K562 (cell line): ENCODE results near the gene P2RY11. TPM values are rescaled to one million over a fixed set of nuclear protein-coding genes. Genes with fewer than 3 reads are reported as not detected.

ENCODE experiments used
- ATAC-seq: fragments of 200-7000 bp; cut with Tn5 transposase; 3 replicates; pipeline ENCODE4 v1.9.1; 2020; ENCODE audit warnings: moderate library complexity
- BruUV-seq: library from RNA; stranded (reverse); fragments of 400-500 nt; replicated peaks from 2 replicates; lab custom pipeline; 2021; lab: Mats Ljungman, UMichigan
- CTCF ChIA-PET: fragments of 300-600 bp; formaldehyde crosslinking; extraction: SDS; loops from one replicate; lab custom pipeline; 2021; ENCODE audit warnings: low intra/inter-chr PET ratio; lab: Yijun Ruan, JAX
- POLR2A ChIA-PET: fragments of 300-600, 350-650 bp; sonication (Branson Sonifier 250); formaldehyde crosslinking; extraction: SDS; loops from one replicate; lab custom pipeline; 2021; ENCODE audit warnings: antibody characterized with exemption, inconsistent platforms; lab: Yijun Ruan, JAX
- DNase-seq, 4 experiments: peaks; one replicate each; pipeline versions ENCODE4 v3.0.0 to v3.0.0-alpha.2; 2011 to 2018; ENCODE audit warnings: low spot score in 3 of 4, mixed read lengths in 3 of 4; ENCODE audit errors: extremely low read depth in 1 of 4
- FAIRE-seq: peaks from 2 replicates; lab custom pipeline; 2011; peaks lifted over from hg19 to GRCh38; lab: Jason Lieb, UNC
- H2AFZ ChIP-seq: 2 replicates; pipeline ENCODE4 v1.6.0; 2011; ENCODE audit warnings: low read depth, low read length, control low read depth, inconsistent platforms
- H3K27ac ChIP-seq: fragments of 200-600 bp; 3 replicates; pipeline ENCODE4 v1.8.0; 2011; ENCODE audit warnings: low read depth, mild to moderate bottlenecking, control low read depth, inconsistent platforms, low read length, moderate library complexity, mixed read lengths; ENCODE audit errors: extremely low read depth
- H3K27me3 ChIP-seq, 2 experiments: fragments of 300-600 bp in 1 of 2; 2 replicates in 1 of 2; 3 replicates in 1 of 2; pipeline versions ENCODE4 v1.6.0 to v1.8.0; 2011; ENCODE audit warnings: inconsistent platforms in 2 of 2, low read length in 2 of 2, mild to moderate bottlenecking in 1 of 2, mixed read lengths in 1 of 2, moderate library complexity in 1 of 2; ENCODE audit not compliant: control insufficient read depth in 2 of 2, insufficient read depth in 2 of 2
- H3K36me3 ChIP-seq: fragments of 300-600 bp; 3 replicates; pipeline ENCODE4 v1.8.0; 2011; ENCODE audit warnings: mild to moderate bottlenecking, low read length, inconsistent platforms; ENCODE audit not compliant: control insufficient read depth, insufficient read depth
- H3K4me1 ChIP-seq, 2 experiments: fragments of 200-600 bp in 1 of 2; replicated peaks in 1 of 2; 2 replicates in 1 of 2; 3 replicates in 1 of 2; pipeline versions ENCODE4 v1.5.1 to v1.8.0; 2011; ENCODE audit warnings: inconsistent platforms in 2 of 2, low read length in 2 of 2, mild to moderate bottlenecking in 1 of 2, mixed read lengths in 1 of 2, moderate library complexity in 1 of 2; ENCODE audit not compliant: control insufficient read depth in 2 of 2, insufficient read depth in 2 of 2
- H3K4me2 ChIP-seq: 2 replicates; pipeline ENCODE4 v1.6.1; 2011; ENCODE audit warnings: low read length, control low read depth, inconsistent platforms, mixed read lengths; ENCODE audit not compliant: insufficient read depth
- H3K4me3 ChIP-seq: fragments of 200-600 bp; sonication (generic), shearing (Covaris generic); 2 replicates; pipeline ENCODE4 v1.5.1; 2016; ENCODE audit warnings: control low read depth, inconsistent platforms
- H3K79me2 ChIP-seq: fragments of 200-600 bp; 3 replicates; pipeline ENCODE4 v1.8.0; 2011; ENCODE audit warnings: low read length, inconsistent platforms; ENCODE audit not compliant: control insufficient read depth, insufficient read depth
- H3K9ac ChIP-seq, 2 experiments: 2 replicates each; pipeline versions ENCODE4 v1.6.0 to v1.6.1; 2011; ENCODE audit warnings: low read depth in 2 of 2, low read length in 2 of 2, control low read depth in 1 of 2, inconsistent platforms in 1 of 2, mild to moderate bottlenecking in 1 of 2, mixed read lengths in 1 of 2; ENCODE audit not compliant: insufficient read depth in 1 of 2
- H3K9me1 ChIP-seq: one replicate; pipeline ENCODE4 v1.6.0; 2011; ENCODE audit warnings: inconsistent platforms, mild to moderate bottlenecking, low read length, moderate library complexity; ENCODE audit not compliant: control insufficient read depth, insufficient read depth
- H3K9me3 ChIP-seq: replicated peaks from 2 replicates; pipeline ENCODE4 v1.5.1; 2011; ENCODE audit warnings: low read depth, low read length, inconsistent platforms; ENCODE audit not compliant: control insufficient read depth, insufficient read depth
- H4K20me1 ChIP-seq: replicated peaks from 2 replicates; pipeline ENCODE4 v1.6.1; 2011; ENCODE audit warnings: low read length, inconsistent platforms, mixed read lengths; ENCODE audit not compliant: control insufficient read depth, insufficient read depth
- CSDE1 ChIP-seq, 2 experiments: fragments of 450-650 bp; IDR thresholded peaks; 2 replicates each; pipeline ENCODE4 v1.6.1; 2016; ENCODE audit warnings: mild to moderate bottlenecking in 1 of 2
- FOXP1 ChIP-seq: sonication (generic); formaldehyde crosslinking; IDR thresholded peaks from 2 replicates; pipeline ENCODE4 v1.8.0; 2022; ENCODE audit warnings: mild to moderate bottlenecking, missing genetic modification reagents
- JUND ChIP-seq, 2 experiments: IDR thresholded peaks; 2 replicates in 1 of 2; 3 replicates in 1 of 2; pipeline ENCODE4 v1.6.1; 2011; ENCODE audit warnings: borderline replicate concordance in 2 of 2, low read depth in 2 of 2, low read length in 2 of 2, improper control_type of control experiment in 1 of 2, missing biosample characterization in 1 of 2, missing genetic modification characterization in 1 of 2, missing genetic modification reagents in 1 of 2
- MTF1 ChIP-seq: fragments of 250-450 bp; sonication (Bioruptor Pico); IDR thresholded peaks from 2 replicates; pipeline ENCODE4 v1.9.0; 2021; ENCODE audit warnings: moderate library complexity, mild to moderate bottlenecking, inconsistent platforms, borderline replicate concordance
- POLR2G ChIP-seq: fragments of 200-400 bp; formaldehyde crosslinking; IDR thresholded peaks from 2 replicates; pipeline ENCODE4 v1.6.1; 2017; ENCODE audit warnings: low read depth, mild to moderate bottlenecking, antibody characterized with exemption, low read length, moderate library complexity
- SAP30 ChIP-seq: fragments of 200-600 bp; sonication (generic); IDR thresholded peaks from 2 replicates; pipeline ENCODE4 v1.6.1; 2012; ENCODE audit warnings: borderline replicate concordance, low read depth, mild to moderate bottlenecking, moderate library complexity, low read length, control low read depth, inconsistent platforms; ENCODE audit not compliant: insufficient read depth, poor library complexity, severe bottlenecking
- SIN3B ChIP-seq: fragments of 450-650 bp; IDR thresholded peaks from 2 replicates; pipeline ENCODE4 v1.6.1; 2017; ENCODE audit warnings: low read depth, mild to moderate bottlenecking, moderate library complexity
- SMAD4 ChIP-seq: fragments of 250-450 bp; sonication (Bioruptor Pico); conservative IDR thresholded peaks from 2 replicates; pipeline ENCODE4 v1.8.0; 2021; ENCODE audit warnings: inconsistent platforms, mild to moderate bottlenecking, moderate library complexity
- TCF7 ChIP-seq: sonication (generic); IDR thresholded peaks from 2 replicates; pipeline ENCODE4 v1.6.1; 2016; ENCODE audit warnings: antibody characterized with exemption, borderline replicate concordance
- ZBTB7A ChIP-seq: IDR thresholded peaks from 2 replicates; pipeline ENCODE4 v1.6.1; 2011; ENCODE audit warnings: low read depth, mild to moderate bottlenecking, low read length, moderate library complexity, borderline replicate concordance; ENCODE audit not compliant: control insufficient read depth
- ZNF121 ChIP-seq: sonication (generic); formaldehyde crosslinking; conservative IDR thresholded peaks from 2 replicates; pipeline ENCODE4 v1.8.0; 2022; ENCODE audit warnings: missing genetic modification reagents
- ZNF124 ChIP-seq: sonication (generic); formaldehyde crosslinking; IDR thresholded peaks from 2 replicates; pipeline ENCODE4 v1.8.1; 2022; ENCODE audit warnings: missing genetic modification reagents
- ZNF384 ChIP-seq: IDR thresholded peaks from 2 replicates; pipeline ENCODE4 v1.6.1; 2012; ENCODE audit warnings: low read depth, low read length, improper control_type of control experiment
- WGBS: fragments of 100-300 bp; shearing (Covaris generic); methylation state at CpG from one replicate; pipeline ENCODE4 v1.1.6; 2016; ENCODE audit warnings: low coverage, mixed read lengths; ENCODE audit not compliant: insufficient coverage; ENCODE audit errors: missing lambda C conversion rate; 5-methylcytosine and 5-hydroxymethylcytosine counted together
- in situ Hi-C: fragments of 300-500 bp; cut with MboI; formaldehyde crosslinking; loops from 4 replicates; pipeline ENCODE4 v1.15.0; 2018; ENCODE audit warnings: inconsistent platforms, mixed read lengths
- intact Hi-C: fragments of 100-400 bp; cut with micrococcal nuclease; formaldehyde crosslinking; loops from 2 replicates; pipeline ENCODE4 v1.14.2; 2022
- polyA plus RNA-seq, 8 experiments: library from polyadenylated mRNA; depleted of rRNA in 4 of 8; stranded (reverse) in 5 of 8; unstranded in 3 of 8; fragments of >200 nt; fragmentation: Nextera tagmentation in 2 of 8; fragmentation: Illumina TruSeq in 1 of 8; extraction: Ambion mirVana in 2 of 8; extraction: Trizol in 1 of 8; gene quantifications; 2 replicates each; pipeline versions ENCODE4 v1.2.1 to v1.2.3, GENCODE V29; 2011 to 2014; ENCODE audit warnings: inconsistent platforms in 1 of 8, missing spikeins in 1 of 8
- total RNA-seq, 7 experiments: library from RNA; depleted of rRNA in 6 of 7; stranded (reverse); fragments of >200 nt in 6 of 7; fragmentation: Illumina TruSeq in 2 of 7; extraction: Trizol in 2 of 7; gene quantifications; 2 replicates each; pipeline versions ENCODE4 v1.2.1 to v1.2.3, GENCODE V29; 2011 to 2021; ENCODE audit warnings: low replicate concordance in 1 of 7
- TF ChIP-seq, protein P1 (sequence below): fragments of 450-650 bp; IDR thresholded peaks from 2 replicates; pipeline ENCODE4 v1.6.1; 2017; ENCODE audit warnings: mild to moderate bottlenecking, moderate library complexity
- TF ChIP-seq, protein P2 (sequence below): fragments of 250-450 bp; sonication (Bioruptor Pico); IDR thresholded peaks from 2 replicates; pipeline ENCODE4 v1.8.0; 2022; ENCODE audit warnings: inconsistent platforms
- TF ChIP-seq, protein P3 (sequence below): fragments of 450-650 bp; formaldehyde crosslinking; IDR thresholded peaks from 2 replicates; pipeline ENCODE4 v1.4.0; 2020; ENCODE audit warnings: mild to moderate bottlenecking

The P2RY11 gene
- total and polyA plus RNA-seq, 9 of the 15 experiments (the other 6 are each of a cell fraction or from before 2014, with no cell fraction given) = 0.03 to 10.1 (median 1.5) TPM

DNA sequence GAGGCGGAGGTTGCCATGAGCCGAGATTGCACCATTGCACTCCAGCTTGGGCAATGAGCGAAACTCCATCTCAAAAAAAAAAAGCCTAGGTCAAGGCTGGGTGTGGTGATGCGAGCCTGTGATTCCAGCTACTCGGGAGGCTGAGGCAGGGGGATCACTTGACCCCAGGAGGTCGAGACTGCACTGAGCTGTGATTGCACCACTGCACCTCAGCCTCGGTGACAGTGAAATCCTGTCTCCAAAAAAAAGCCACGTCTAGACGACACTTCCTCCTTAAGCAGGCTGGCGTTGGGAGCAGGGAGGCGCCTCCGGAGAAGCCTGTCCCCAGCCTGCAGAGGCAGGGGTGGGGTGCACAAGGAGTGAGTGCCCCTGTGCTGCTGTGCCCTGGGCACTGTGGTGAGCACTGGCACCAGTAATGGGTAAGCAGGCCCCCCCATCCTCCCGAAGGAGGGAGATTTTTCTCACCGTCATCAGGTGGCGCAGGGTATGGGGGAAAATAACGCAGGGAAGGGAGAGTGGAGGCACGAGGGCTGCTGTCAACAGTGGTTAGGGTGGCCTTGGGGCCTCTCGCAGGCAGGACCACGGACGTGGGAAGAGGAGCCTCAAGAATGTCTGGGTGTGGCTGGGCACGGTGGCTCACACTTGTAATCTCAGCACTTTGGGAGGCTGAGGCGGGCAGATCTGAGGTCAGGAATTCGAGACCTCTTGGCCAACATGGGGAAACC is 706 bp downstream of the P2RY11 start:
- Histone ChIP-seq H3K9me1 (no peaks in the 10 kb centered on the region), H3K9me3 (no peaks in the 10 kb centered on the region), H3K4me1 (peaks cover 2 to 87% of the 10 kb centered on the region in 2 experiments; a peak in 4 of 5 replicates), H2AFZ (no peak overlapping the region), H3K9ac (peak overlapping the region in 1 of 2 experiments; percentile 70; a peak in 2 of 4 replicates), H4K20me1 (no peaks in the 10 kb centered on the region; the same call in 1 of the 2 replicates), H3K27ac (no peak overlapping the region), H3K4me2 (no peak overlapping the region), H3K27me3 (no peaks in the 10 kb centered on the region), H3K79me2 (peaks cover 22% of the 10 kb centered on the region), H3K4me3 (no peak overlapping the region), H3K36me3 (peaks cover 74% of the 10 kb centered on the region)
- BruUV-seq = no TSS peak
- peak in 2 of 4 experiments; percentile 13 to 41 for DNase-seq
- ATAC-seq = peak; percentile 12
- in situ Hi-C loops = no loop called here
- 23% methylated on average over 19 of the region's 23 CpGs for WGBS
- intact Hi-C loops = loop anchor here (5.0 kb wide), 1 partner anchor 180 kb away; no protein-coding TSS in a partner anchor
- ChIA-PET CTCF (interaction anchor here (0.6 to 1.1 kb wide), 2 partner anchors 178 to 1458 kb away, joined by 3 read pairs; no protein-coding TSS in a partner anchor), POLR2A (interaction anchor here (0.7 to 1.4 kb wide), 3 partner anchors 16 to 245 kb away, joined by 3 to 5 read pairs (median 3); no protein-coding TSS in a partner anchor)
- peak; percentile 69 for FAIRE-seq
- TF ChIP-seq SMAD4 (0 out of 2 replicates have a peak, but pooled peaks have one; percentile 22), TCF7 (no peak), POLR2G (peak; percentile 45), JUND (IDR thresholded peaks at IDR 0.05; ENCODE audit: borderline replicate concordance, low read depth, low read length) (no peak), JUND (tag; IDR thresholded peaks at IDR 0.05; ENCODE audit: borderline replicate concordance, low read depth, low read length) (no peak), CSDE1 (IDR thresholded peaks at IDR 0.05) (no peak), ZBTB7A (0 out of 2 replicates have a peak, but pooled peaks have one; percentile 6), SIN3B (no peak), SAP30 (no peak), MTF1 (no peak), FOXP1 (CRISPR knock-in tag) (no peak), ZNF124 (CRISPR knock-in tag) (no peak), ZNF384 (no peak), ZNF121 (CRISPR knock-in tag) (peak; percentile 38; the same call in 1 of the 2 replicates)
- TF ChIP-seq, protein P1, sequence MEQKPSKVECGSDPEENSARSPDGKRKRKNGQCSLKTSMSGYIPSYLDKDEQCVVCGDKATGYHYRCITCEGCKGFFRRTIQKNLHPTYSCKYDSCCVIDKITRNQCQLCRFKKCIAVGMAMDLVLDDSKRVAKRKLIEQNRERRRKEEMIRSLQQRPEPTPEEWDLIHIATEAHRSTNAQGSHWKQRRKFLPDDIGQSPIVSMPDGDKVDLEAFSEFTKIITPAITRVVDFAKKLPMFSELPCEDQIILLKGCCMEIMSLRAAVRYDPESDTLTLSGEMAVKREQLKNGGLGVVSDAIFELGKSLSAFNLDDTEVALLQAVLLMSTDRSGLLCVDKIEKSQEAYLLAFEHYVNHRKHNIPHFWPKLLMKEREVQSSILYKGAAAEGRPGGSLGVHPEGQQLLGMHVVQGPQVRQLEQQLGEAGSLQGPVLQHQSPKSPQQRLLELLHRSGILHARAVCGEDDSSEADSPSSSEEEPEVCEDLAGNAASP = no peak
- TF ChIP-seq, protein P2, sequence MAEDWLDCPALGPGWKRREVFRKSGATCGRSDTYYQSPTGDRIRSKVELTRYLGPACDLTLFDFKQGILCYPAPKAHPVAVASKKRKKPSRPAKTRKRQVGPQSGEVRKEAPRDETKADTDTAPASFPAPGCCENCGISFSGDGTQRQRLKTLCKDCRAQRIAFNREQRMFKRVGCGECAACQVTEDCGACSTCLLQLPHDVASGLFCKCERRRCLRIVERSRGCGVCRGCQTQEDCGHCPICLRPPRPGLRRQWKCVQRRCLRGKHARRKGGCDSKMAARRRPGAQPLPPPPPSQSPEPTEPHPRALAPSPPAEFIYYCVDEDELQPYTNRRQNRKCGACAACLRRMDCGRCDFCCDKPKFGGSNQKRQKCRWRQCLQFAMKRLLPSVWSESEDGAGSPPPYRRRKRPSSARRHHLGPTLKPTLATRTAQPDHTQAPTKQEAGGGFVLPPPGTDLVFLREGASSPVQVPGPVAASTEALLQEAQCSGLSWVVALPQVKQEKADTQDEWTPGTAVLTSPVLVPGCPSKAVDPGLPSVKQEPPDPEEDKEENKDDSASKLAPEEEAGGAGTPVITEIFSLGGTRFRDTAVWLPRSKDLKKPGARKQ (CRISPR knock-in tag) = no peak
- TF ChIP-seq, protein P3, sequence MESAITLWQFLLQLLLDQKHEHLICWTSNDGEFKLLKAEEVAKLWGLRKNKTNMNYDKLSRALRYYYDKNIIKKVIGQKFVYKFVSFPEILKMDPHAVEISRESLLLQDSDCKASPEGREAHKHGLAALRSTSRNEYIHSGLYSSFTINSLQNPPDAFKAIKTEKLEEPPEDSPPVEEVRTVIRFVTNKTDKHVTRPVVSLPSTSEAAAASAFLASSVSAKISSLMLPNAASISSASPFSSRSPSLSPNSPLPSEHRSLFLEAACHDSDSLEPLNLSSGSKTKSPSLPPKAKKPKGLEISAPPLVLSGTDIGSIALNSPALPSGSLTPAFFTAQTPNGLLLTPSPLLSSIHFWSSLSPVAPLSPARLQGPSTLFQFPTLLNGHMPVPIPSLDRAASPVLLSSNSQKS (CRISPR knock-in tag) = 0 out of 2 replicates have a peak, but pooled peaks have one; percentile 15
